Measurements from ENCODE around the gene LSAMP. TPM values are rescaled to one million over a fixed set of nuclear protein-coding genes. Genes with fewer than 3 reads are reported as not detected.

The LSAMP gene
- total and polyA plus RNA-seq, 2 of the 8 experiments (the other 6 are each of a cell fraction or from before 2014, with no cell fraction given) = 1.8 to 5.7 TPM

DNA sequence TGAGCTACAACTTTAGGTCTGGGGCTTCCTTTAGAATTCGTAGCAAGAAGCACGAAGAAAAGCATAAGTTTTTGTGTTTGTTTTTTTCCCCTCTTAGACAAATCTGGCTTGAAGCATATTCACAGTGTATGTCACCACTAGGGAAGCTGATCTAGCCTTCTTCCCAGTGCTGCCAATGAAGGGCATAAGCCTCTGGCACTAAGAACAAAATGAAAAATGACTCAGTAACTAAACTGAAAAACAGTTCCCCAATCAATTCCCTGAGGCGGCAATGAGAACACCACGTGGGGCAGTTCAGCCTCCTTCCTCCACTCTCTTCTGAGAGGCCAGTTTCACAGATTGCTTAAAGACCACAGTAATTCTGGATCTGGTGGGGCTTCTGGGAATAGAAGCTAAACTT, 483.9 kb downstream of the LSAMP start:
- Histone ChIP-seq H3K4me2 (ENCODE audit: insufficient read depth in 1 of 2, low read depth in 2 of 2, low read length in 2 of 2) (no peak overlapping the region), H4K91ac (replicated peaks; ENCODE audit: insufficient read length, low read length) (no peak overlapping the region), H3K79me2 (ENCODE audit: control insufficient read depth in 1 of 2, insufficient read depth in 2 of 2, low read length in 2 of 2) (no peaks in the 10 kb centered on the region), H2BK15ac (ENCODE audit: low read length) (no peak overlapping the region), H3K23me2 (ENCODE audit: low read depth, low read length) (no peaks in the 10 kb centered on the region), H3K4me3 (ENCODE audit: extremely low read depth in 1 of 4, insufficient read depth in 2 of 4, low read depth in 3 of 4, low read length in 4 of 4) (no peak overlapping the region), H3K36me3 (ENCODE audit: control insufficient read depth in 2 of 4, insufficient read depth in 4 of 4, low read length in 3 of 4) (no peaks in the 10 kb centered on the region), H3K4ac (replicated peaks; ENCODE audit: insufficient read length, low read depth, low read length) (no peak overlapping the region), H4K5ac (ENCODE audit: insufficient read length, low read depth, low read length) (no peak overlapping the region), H4K8ac (ENCODE audit: extremely low read depth, insufficient read depth, low read length) (no peak overlapping the region), H4K20me1 (replicated peaks in 1 of 2; ENCODE audit: control insufficient read depth in 1 of 2, insufficient read depth in 2 of 2, low read length in 2 of 2) (no peaks in the 10 kb centered on the region), H3K9ac (replicated peaks in 1 of 4; ENCODE audit: extremely low read depth in 1 of 4, low read depth in 3 of 4, low read length in 3 of 4) (no peak overlapping the region), H3K14ac (ENCODE audit: insufficient read length) (no peak overlapping the region), H2AK5ac (ENCODE audit: low read depth, low read length) (no peak overlapping the region), H3K79me1 (ENCODE audit: low read depth, low read length) (no peaks in the 10 kb centered on the region), H2BK5ac (ENCODE audit: low read depth, low read length) (no peak overlapping the region), H2BK120ac (replicated peaks; ENCODE audit: low read depth, low read length) (no peak overlapping the region), H3K18ac (ENCODE audit: extremely low read depth, low read length) (no peak overlapping the region), H3K23ac (ENCODE audit: insufficient read length) (no peak overlapping the region), H3K9me3 (ENCODE audit: insufficient read depth in 2 of 2, low read depth in 1 of 2, low read length in 1 of 2) (no peaks in the 10 kb centered on the region), H3K56ac (replicated peaks; ENCODE audit: insufficient read length, low read depth, low read length) (no peak overlapping the region), H2BK20ac (ENCODE audit: low read length) (no peak overlapping the region), H3K4me1 (replicated peaks in 1 of 4; ENCODE audit: control insufficient read depth in 3 of 4, insufficient read depth in 4 of 4, low read length in 3 of 4) (no peaks in the 10 kb centered on the region), H3K27ac (ENCODE audit: low read depth, low read length) (no peak overlapping the region), H3K27me3 (replicated peaks in 1 of 4; ENCODE audit: control insufficient read depth in 3 of 4, extremely low read depth in 1 of 4, insufficient read depth in 3 of 4, low read length in 3 of 4) (no peaks in the 10 kb centered on the region), H2AFZ (ENCODE audit: low read length) (no peak overlapping the region), H2BK12ac (ENCODE audit: low read depth, low read length) (no peak overlapping the region)
- FAIRE-seq = no peak
- no peak for DNase-seq (ENCODE audit: low read depth in 1 of 2, low spot score in 2 of 2)
- POLR2A ChIA-PET (ENCODE audit: partially characterized antibody) = no interaction called here
- TF ChIP-seq BCL11A (IDR thresholded peaks at IDR 0.05; ENCODE audit: low read depth in 2 of 2, low read length in 2 of 2) = no peak
- WGBS, 2 experiments (ENCODE audit: extremely low coverage in 1 of 2, insufficient coverage in 1 of 2, insufficient read length in 1 of 2, insufficient replicate concordance in 2 of 2, low coverage in 1 of 2, low lambda C conversion rate in 2 of 2, missing lambda C conversion rate in 1 of 2) = 83% methylated on average over 4 of the region's 4 CpGs; no CpG with 5 or more reads in 1 of the 2 experiments
- CTCF ChIA-PET (ENCODE audit: partially characterized antibody) = interaction anchor here (0.6 to 3.9 kb wide), 3 partner anchors 26 to 123 kb away, joined by 3 to 17 read pairs (median 3); no protein-coding TSS in a partner anchor

Data from H1 (cell line).